K562 (cell line): Measurements from ENCODE around the gene NAP1L1. TPM values are rescaled to one million over a fixed set of nuclear protein-coding genes. Genes with fewer than 3 reads are reported as not detected.

Experiments used
- ATAC-seq: fragments of 200-7000 bp; cut with Tn5 transposase; 3 replicates; pipeline ENCODE4 v1.9.1; 2020; ENCODE audit warnings: moderate library complexity
- BruUV-seq: library from RNA; stranded (reverse); fragments of 400-500 nt; replicated peaks from 2 replicates; lab custom pipeline; 2021; lab: Mats Ljungman, UMichigan
- CTCF ChIA-PET: fragments of 300-600 bp; formaldehyde crosslinking; extraction: SDS; loops from one replicate; lab custom pipeline; 2021; ENCODE audit warnings: low intra/inter-chr PET ratio; lab: Yijun Ruan, JAX
- POLR2A ChIA-PET: fragments of 300-600, 350-650 bp; sonication (Branson Sonifier 250); formaldehyde crosslinking; extraction: SDS; loops from one replicate; lab custom pipeline; 2021; ENCODE audit warnings: antibody characterized with exemption, inconsistent platforms; lab: Yijun Ruan, JAX
- DNase-seq, 4 experiments: peaks; one replicate each; pipeline versions ENCODE4 v3.0.0 to v3.0.0-alpha.2; 2011 to 2018; ENCODE audit warnings: low spot score in 3 of 4, mixed read lengths in 3 of 4; ENCODE audit errors: extremely low read depth in 1 of 4
- FAIRE-seq: peaks from 2 replicates; lab custom pipeline; 2011; peaks lifted over from hg19 to GRCh38; lab: Jason Lieb, UNC
- H2AFZ ChIP-seq: 2 replicates; pipeline ENCODE4 v1.6.0; 2011; ENCODE audit warnings: low read depth, low read length, control low read depth, inconsistent platforms
- H3K27ac ChIP-seq: fragments of 200-600 bp; 3 replicates; pipeline ENCODE4 v1.8.0; 2011; ENCODE audit warnings: low read depth, mild to moderate bottlenecking, control low read depth, inconsistent platforms, low read length, moderate library complexity, mixed read lengths; ENCODE audit errors: extremely low read depth
- H3K27me3 ChIP-seq, 2 experiments: fragments of 300-600 bp in 1 of 2; 2 replicates in 1 of 2; 3 replicates in 1 of 2; pipeline versions ENCODE4 v1.6.0 to v1.8.0; 2011; ENCODE audit warnings: inconsistent platforms in 2 of 2, low read length in 2 of 2, mild to moderate bottlenecking in 1 of 2, mixed read lengths in 1 of 2, moderate library complexity in 1 of 2; ENCODE audit not compliant: control insufficient read depth in 2 of 2, insufficient read depth in 2 of 2
- H3K36me3 ChIP-seq: fragments of 300-600 bp; 3 replicates; pipeline ENCODE4 v1.8.0; 2011; ENCODE audit warnings: mild to moderate bottlenecking, low read length, inconsistent platforms; ENCODE audit not compliant: control insufficient read depth, insufficient read depth
- H3K4me1 ChIP-seq, 2 experiments: fragments of 200-600 bp in 1 of 2; replicated peaks in 1 of 2; 2 replicates in 1 of 2; 3 replicates in 1 of 2; pipeline versions ENCODE4 v1.5.1 to v1.8.0; 2011; ENCODE audit warnings: inconsistent platforms in 2 of 2, low read length in 2 of 2, mild to moderate bottlenecking in 1 of 2, mixed read lengths in 1 of 2, moderate library complexity in 1 of 2; ENCODE audit not compliant: control insufficient read depth in 2 of 2, insufficient read depth in 2 of 2
- H3K4me2 ChIP-seq: 2 replicates; pipeline ENCODE4 v1.6.1; 2011; ENCODE audit warnings: low read length, control low read depth, inconsistent platforms, mixed read lengths; ENCODE audit not compliant: insufficient read depth
- H3K4me3 ChIP-seq: fragments of 200-600 bp; sonication (generic), shearing (Covaris generic); 2 replicates; pipeline ENCODE4 v1.5.1; 2016; ENCODE audit warnings: control low read depth, inconsistent platforms
- H3K79me2 ChIP-seq: fragments of 200-600 bp; 3 replicates; pipeline ENCODE4 v1.8.0; 2011; ENCODE audit warnings: low read length, inconsistent platforms; ENCODE audit not compliant: control insufficient read depth, insufficient read depth
- H3K9ac ChIP-seq, 2 experiments: 2 replicates each; pipeline versions ENCODE4 v1.6.0 to v1.6.1; 2011; ENCODE audit warnings: low read depth in 2 of 2, low read length in 2 of 2, control low read depth in 1 of 2, inconsistent platforms in 1 of 2, mild to moderate bottlenecking in 1 of 2, mixed read lengths in 1 of 2; ENCODE audit not compliant: insufficient read depth in 1 of 2
- H3K9me1 ChIP-seq: one replicate; pipeline ENCODE4 v1.6.0; 2011; ENCODE audit warnings: inconsistent platforms, mild to moderate bottlenecking, low read length, moderate library complexity; ENCODE audit not compliant: control insufficient read depth, insufficient read depth
- H3K9me3 ChIP-seq: replicated peaks from 2 replicates; pipeline ENCODE4 v1.5.1; 2011; ENCODE audit warnings: low read depth, low read length, inconsistent platforms; ENCODE audit not compliant: control insufficient read depth, insufficient read depth
- H4K20me1 ChIP-seq: replicated peaks from 2 replicates; pipeline ENCODE4 v1.6.1; 2011; ENCODE audit warnings: low read length, inconsistent platforms, mixed read lengths; ENCODE audit not compliant: control insufficient read depth, insufficient read depth
- BRD4 ChIP-seq: fragments of 200-600 bp; sonication (generic); IDR thresholded peaks from 2 replicates; pipeline ENCODE4 v1.6.1; 2017; ENCODE audit warnings: inconsistent platforms
- CCNT2 ChIP-seq: IDR thresholded peaks from 2 replicates; pipeline ENCODE4 v1.6.1; 2011; ENCODE audit warnings: borderline replicate concordance, low read depth, mild to moderate bottlenecking, moderate library complexity, mixed read lengths, low read length; ENCODE audit not compliant: insufficient read length; ENCODE audit errors: extremely low read depth
- DPF2 ChIP-seq: fragments of 450-650 bp; IDR thresholded peaks from 2 replicates; pipeline ENCODE4 v1.6.1; 2016
- ETS2 ChIP-seq: IDR thresholded peaks from 2 replicates; pipeline ENCODE4 v1.6.1; 2016; ENCODE audit warnings: borderline replicate concordance, missing genetic modification characterization, mild to moderate bottlenecking, moderate library complexity, missing compliant biosample characterization; ENCODE audit not compliant: poor library complexity, severe bottlenecking
- FOXP4 ChIP-seq: sonication (generic); formaldehyde crosslinking; IDR thresholded peaks from 2 replicates; pipeline ENCODE4 v1.8.0; 2022; ENCODE audit warnings: mild to moderate bottlenecking, missing genetic modification reagents, borderline replicate concordance
- HMG20A ChIP-seq: fragments of 450-650 bp; formaldehyde crosslinking; conservative IDR thresholded peaks from 2 replicates; pipeline ENCODE4 v1.4.0; 2020; ENCODE audit warnings: mild to moderate bottlenecking, mixed read lengths
- U2AF2 ChIP-seq: fragments of 200-400 bp; formaldehyde crosslinking; optimal IDR thresholded peaks from 2 replicates; pipeline ENCODE3; 2017; ENCODE audit warnings: low read depth, mild to moderate bottlenecking, low read length
- ZNF212 ChIP-seq: fragments of 450-650 bp; formaldehyde crosslinking; IDR thresholded peaks from 2 replicates; pipeline ENCODE4 v1.4.0; 2020; ENCODE audit warnings: mild to moderate bottlenecking
- ZNF76 ChIP-seq: fragments of 250-450 bp; sonication (Bioruptor Pico); IDR thresholded peaks from 2 replicates; pipeline ENCODE4 v1.4.0; 2020; ENCODE audit warnings: mild to moderate bottlenecking, moderate library complexity, borderline replicate concordance
- WGBS: fragments of 100-300 bp; shearing (Covaris generic); methylation state at CpG from one replicate; pipeline ENCODE4 v1.1.6; 2016; ENCODE audit warnings: low coverage, mixed read lengths; ENCODE audit not compliant: insufficient coverage; ENCODE audit errors: missing lambda C conversion rate; 5-methylcytosine and 5-hydroxymethylcytosine counted together
- in situ Hi-C: fragments of 300-500 bp; cut with MboI; formaldehyde crosslinking; loops from 4 replicates; pipeline ENCODE4 v1.15.0; 2018; ENCODE audit warnings: inconsistent platforms, mixed read lengths
- intact Hi-C: fragments of 100-400 bp; cut with micrococcal nuclease; formaldehyde crosslinking; loops from 2 replicates; pipeline ENCODE4 v1.14.2; 2022
- polyA plus RNA-seq, 8 experiments: library from polyadenylated mRNA; depleted of rRNA in 4 of 8; stranded (reverse) in 5 of 8; unstranded in 3 of 8; fragments of >200 nt; fragmentation: Nextera tagmentation in 2 of 8; fragmentation: Illumina TruSeq in 1 of 8; extraction: Ambion mirVana in 2 of 8; extraction: Trizol in 1 of 8; gene quantifications; 2 replicates each; pipeline versions ENCODE4 v1.2.1 to v1.2.3, GENCODE V29; 2011 to 2014; ENCODE audit warnings: inconsistent platforms in 1 of 8, missing spikeins in 1 of 8
- total RNA-seq, 7 experiments: library from RNA; depleted of rRNA in 6 of 7; stranded (reverse); fragments of >200 nt in 6 of 7; fragmentation: Illumina TruSeq in 2 of 7; extraction: Trizol in 2 of 7; gene quantifications; 2 replicates each; pipeline versions ENCODE4 v1.2.1 to v1.2.3, GENCODE V29; 2011 to 2021; ENCODE audit warnings: low replicate concordance in 1 of 7
- TF ChIP-seq, protein P1 (sequence below): fragments of 250-450 bp; sonication (Bioruptor Pico); IDR thresholded peaks from 2 replicates; pipeline ENCODE4 v1.8.0; 2022; ENCODE audit warnings: inconsistent platforms

NAP1L1 gene
- total and polyA plus RNA-seq, 9 of the 15 experiments (the other 6 are each of a cell fraction or from before 2014, with no cell fraction given), result 287 to 747 (median 450) TPM

- FAIRE-seq (no peak), ATAC-seq (no peak)
- H3K4me2 ChIP-seq, result no peak overlapping the region
- H3K36me3 ChIP-seq, result no peaks in the 10 kb centered on the region
- H3K27me3 ChIP-seq, result no peaks in the 10 kb centered on the region
- no peaks in the 10 kb centered on the region for H3K9me3 ChIP-seq
- no peaks in the 10 kb centered on the region for H3K79me2 ChIP-seq
- no peaks in the 10 kb centered on the region for H3K9me1 ChIP-seq
- H3K9ac ChIP-seq, result no peak overlapping the region
- intact Hi-C loops, result no loop called here
- H3K4me1 ChIP-seq, result peaks cover 6 to 10% of the 10 kb centered on the region in 2 experiments; a peak in 3 of 5 replicates
- CTCF ChIA-PET, result no interaction called here
- in situ Hi-C loops, result no loop called here
- BruUV-seq, result no TSS peak
- H3K27ac ChIP-seq, result no peak overlapping the region
- TF ChIP-seq, protein P1, sequence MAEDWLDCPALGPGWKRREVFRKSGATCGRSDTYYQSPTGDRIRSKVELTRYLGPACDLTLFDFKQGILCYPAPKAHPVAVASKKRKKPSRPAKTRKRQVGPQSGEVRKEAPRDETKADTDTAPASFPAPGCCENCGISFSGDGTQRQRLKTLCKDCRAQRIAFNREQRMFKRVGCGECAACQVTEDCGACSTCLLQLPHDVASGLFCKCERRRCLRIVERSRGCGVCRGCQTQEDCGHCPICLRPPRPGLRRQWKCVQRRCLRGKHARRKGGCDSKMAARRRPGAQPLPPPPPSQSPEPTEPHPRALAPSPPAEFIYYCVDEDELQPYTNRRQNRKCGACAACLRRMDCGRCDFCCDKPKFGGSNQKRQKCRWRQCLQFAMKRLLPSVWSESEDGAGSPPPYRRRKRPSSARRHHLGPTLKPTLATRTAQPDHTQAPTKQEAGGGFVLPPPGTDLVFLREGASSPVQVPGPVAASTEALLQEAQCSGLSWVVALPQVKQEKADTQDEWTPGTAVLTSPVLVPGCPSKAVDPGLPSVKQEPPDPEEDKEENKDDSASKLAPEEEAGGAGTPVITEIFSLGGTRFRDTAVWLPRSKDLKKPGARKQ (CRISPR knock-in tag), result no peak
- no peak for TF ChIP-seq BRD4
- TF ChIP-seq CCNT2, result no peak
- no peak for TF ChIP-seq HMG20A
- no peak for TF ChIP-seq ZNF76 (CRISPR knock-in tag)
- TF ChIP-seq DPF2, result no peak
- TF ChIP-seq ZNF212, result no peak
- TF ChIP-seq FOXP4 (CRISPR knock-in tag), result no peak
- TF ChIP-seq ETS2 (tag), result no peak
- TF ChIP-seq U2AF2, result no peak
- TF ChIP-seq, all 486 proteins: peak for 0
- H4K20me1 ChIP-seq, result no peaks in the 10 kb centered on the region
- 49% methylated on average over 3 of the region's 3 CpGs for WGBS
- POLR2A ChIA-PET, result interaction anchor here (0.6 kb wide), 1 partner anchor 273 kb away, joined by 3 read pairs; no protein-coding TSS in a partner anchor
- DNase-seq, result no peak
- no peak overlapping the region for H3K4me3 ChIP-seq
- H2AFZ ChIP-seq, result no peak overlapping the region
Measured at GRCh38 chr12:76096079-76096646, 11.7 kb upstream of the NAP1L1 start.
